Sigmoid colon (tissue), 4 donors: ENCODE measurements around the gene REC114.

Experiments used
- CTCF ChIP-seq, 4 experiments: fragments of 450-650 bp in 3 of 4; fragments of 200-600 bp in 1 of 4; IDR thresholded peaks; one replicate each; pipeline ENCODE4 v1.5.1; 2016 to 2019; ENCODE audit warnings: antibody characterized with exemption in 4 of 4, mild to moderate bottlenecking in 3 of 4, moderate library complexity in 2 of 4
- POLR2A ChIP-seq, 2 donors: fragments of 450-650 bp; IDR thresholded peaks; one replicate each; pipeline ENCODE4 v1.6.1; 2016; ENCODE audit warnings: antibody characterized with exemption in 2 of 2, mild to moderate bottlenecking in 2 of 2, moderate library complexity in 2 of 2
- POLR2AphosphoS5 ChIP-seq, 4 donors: sonication (generic); formaldehyde crosslinking; IDR thresholded peaks; one replicate each; pipeline ENCODE4 v1.6.1; 2017; ENCODE audit warnings: antibody characterized with exemption in 4 of 4

GRCh38 chr15:73590263-73590662 is 147.3 kb downstream of the REC114 start:
- TF ChIP-seq POLR2A (IDR thresholded peaks at IDR 0.05) (no peak), CTCF (IDR thresholded peaks at IDR 0.05) (no peak), POLR2AphosphoS5 (IDR thresholded peaks at IDR 0.05) (no peak)
